Activated B cell treated with CpG ODN at 0.5 μM for 24 hours (primary cell): ENCODE measurements around the gene CCS. TPM values are rescaled to one million over a fixed set of nuclear protein-coding genes. Genes with fewer than 3 reads are reported as not detected.

Source experiments
- ATAC-seq: fragments of 200-7000 bp; cut with Tn5 transposase; one replicate; pipeline ENCODE4 v1.10.0; 2021; ENCODE audit warnings: low read depth, mild to moderate bottlenecking, moderate library complexity
- CTCF ChIA-PET: fragments of 350-600 bp; sonication (Branson Sonifier 250); formaldehyde crosslinking; loops from one replicate; lab custom pipeline; 2021; ENCODE audit warnings: antibody characterized with exemption; lab: Charles Lee
- POLR2A ChIA-PET: fragments of 350-600 bp; sonication (Branson Sonifier 250); formaldehyde crosslinking; loops from one replicate; lab custom pipeline; 2021; ENCODE audit warnings: antibody characterized with exemption; lab: Charles Lee
- DNase-seq: peaks from one replicate; pipeline ENCODE4 v3.0.0; 2022
- H3K27ac Mint-ChIP-seq: one replicate; pipeline ENCODE4 v1.8.0; 2020; ENCODE audit warnings: mixed read lengths
- H3K27me3 Mint-ChIP-seq: one replicate; pipeline ENCODE4 v1.8.0; 2021; ENCODE audit warnings: mixed read lengths
- H3K36me3 Mint-ChIP-seq: one replicate; pipeline ENCODE4 v1.8.0; 2021; ENCODE audit warnings: low read depth, mixed read lengths
- H3K4me1 Mint-ChIP-seq: one replicate; pipeline ENCODE4 v1.8.0; 2021; ENCODE audit warnings: mixed read lengths
- H3K4me3 Mint-ChIP-seq: one replicate; pipeline ENCODE4 v1.8.0; 2020; ENCODE audit warnings: mild to moderate bottlenecking, mixed read lengths
- H3K9me3 Mint-ChIP-seq: one replicate; pipeline ENCODE4 v1.8.0; 2020; ENCODE audit warnings: mixed read lengths
- CTCF ChIP-seq: fragments of 200-600 bp; IDR thresholded peaks from one replicate; pipeline ENCODE4 v1.8.0; 2022; ENCODE audit warnings: antibody characterized with exemption, mild to moderate bottlenecking
- intact Hi-C: fragments of 100-400 bp; cut with micrococcal nuclease; formaldehyde crosslinking; loops from one replicate; pipeline ENCODE4 v1.15.1; 2024
- total RNA-seq: library from RNA; stranded (reverse); gene quantifications from 2 replicates; pipeline ENCODE4 v1.2.3, GENCODE V29; 2022

CCS gene
- total RNA-seq, 1 donor from 2014 or later = 65.3 TPM

- POLR2A ChIA-PET = no interaction called here
- no peak for ATAC-seq
- CTCF ChIA-PET = interaction anchor here (1.2 kb wide), 1 partner anchor 29 kb away, joined by 3 read pairs; no protein-coding TSS in a partner anchor
Measured at GRCh38 chr11:66548774-66549630, 44.0 kb upstream of the CCS start.

DNA sequence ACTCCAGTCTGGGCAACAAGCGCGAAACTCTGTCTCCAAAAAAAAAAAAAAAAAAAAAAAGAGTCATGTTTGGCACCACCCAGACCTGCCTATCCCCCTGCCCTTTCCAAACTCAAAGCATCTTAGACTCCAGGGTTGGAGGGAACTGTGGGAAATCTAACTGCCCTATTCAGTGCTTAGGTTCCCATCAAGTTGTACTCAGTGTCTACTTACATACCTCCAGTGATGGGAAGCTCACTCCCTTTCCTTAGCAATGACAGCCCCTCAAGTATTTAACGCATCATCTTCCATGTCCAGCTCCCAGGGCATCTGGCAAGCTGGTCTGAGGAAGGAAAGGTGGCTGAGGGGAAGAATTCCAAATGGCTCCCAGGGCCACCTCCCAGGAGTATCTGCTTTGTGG, 43.3 kb upstream of the CCS start:
- ATAC-seq (no peak), DNase-seq (no peak)
- CTCF ChIA-PET = interaction anchor here (1.2 kb wide), 1 partner anchor 28 kb away, joined by 3 read pairs; no protein-coding TSS in a partner anchor
- TF ChIP-seq CTCF = no peak
- Mint-ChIP-seq H3K27ac (no peak overlapping the region), H3K36me3 (no peaks in the 10 kb centered on the region), H3K27me3 (no peaks in the 10 kb centered on the region), H3K9me3 (no peaks in the 10 kb centered on the region), H3K4me3 (no peak overlapping the region), H3K4me1 (peaks cover 14% of the 10 kb centered on the region)
- intact Hi-C loops = loop anchor here (5.0 to 10.0 kb wide), 2 partner anchors 68 to 295 kb away; partner anchors contain the start of genes RBM14 and RCE1
- POLR2A ChIA-PET = no interaction called here

More at GRCh38 chr11:66548774-66549630, 44.0 kb upstream of the CCS start:
- TF ChIP-seq CTCF = no peak
- Mint-ChIP-seq H3K36me3 (no peaks in the 10 kb centered on the region), H3K27me3 (no peaks in the 10 kb centered on the region), H3K27ac (no peak overlapping the region), H3K9me3 (no peaks in the 10 kb centered on the region), H3K4me3 (no peak overlapping the region), H3K4me1 (peaks cover 19% of the 10 kb centered on the region)
- no peak for DNase-seq
- intact Hi-C loops = loop anchor here (5.0 to 10.0 kb wide), 2 partner anchors 68 to 296 kb away; partner anchors contain the start of genes RBM14 and RCE1

- POLR2A ChIA-PET = no interaction called here
- Mint-ChIP-seq H3K27ac (no peak overlapping the region), H3K36me3 (no peaks in the 10 kb centered on the region), H3K9me3 (no peaks in the 10 kb centered on the region), H3K4me1 (peaks cover 7% of the 10 kb centered on the region), H3K27me3 (no peaks in the 10 kb centered on the region), H3K4me3 (no peak overlapping the region)
- ATAC-seq (no peak), DNase-seq (no peak)
- intact Hi-C loops = no loop called here
- CTCF ChIA-PET = no interaction called here
- no peak for TF ChIP-seq CTCF
Measured at GRCh38 chr11:66550887-66551286, 42.1 kb upstream of the CCS start.

DNA sequence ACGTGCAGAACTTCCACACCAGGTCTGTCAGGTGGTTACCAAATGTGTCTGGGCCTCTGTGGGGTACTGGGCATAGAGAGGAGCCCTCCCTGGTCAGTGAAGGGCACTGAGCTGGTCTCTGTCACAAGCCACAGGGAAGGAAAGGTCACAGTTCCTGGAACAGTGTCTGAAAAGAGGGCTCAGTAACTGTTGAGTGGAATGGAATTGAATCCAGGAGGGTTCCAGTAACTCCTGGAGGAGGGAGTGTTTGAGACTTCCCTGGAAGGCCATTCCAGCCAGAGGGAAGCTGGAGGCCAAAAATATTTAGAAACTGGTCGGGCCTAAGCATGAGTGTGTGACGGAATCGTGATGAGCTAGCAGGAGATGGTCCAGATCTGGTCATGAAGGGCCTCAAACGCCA, 38.4 kb upstream of the CCS start:
- Mint-ChIP-seq H3K4me1 (peaks cover 7% of the 10 kb centered on the region), H3K27me3 (peaks cover 12% of the 10 kb centered on the region), H3K27ac (no peak overlapping the region), H3K4me3 (no peak overlapping the region), H3K9me3 (no peaks in the 10 kb centered on the region), H3K36me3 (no peaks in the 10 kb centered on the region)
- POLR2A ChIA-PET = interaction anchor here (0.6 kb wide), 1 partner anchor 85 kb away, joined by 4 read pairs; no protein-coding TSS in a partner anchor
- CTCF ChIA-PET = no interaction called here
- ATAC-seq = no peak
- intact Hi-C loops = no loop called here
- TF ChIP-seq CTCF = no peak
- DNase-seq = no peak

DNA sequence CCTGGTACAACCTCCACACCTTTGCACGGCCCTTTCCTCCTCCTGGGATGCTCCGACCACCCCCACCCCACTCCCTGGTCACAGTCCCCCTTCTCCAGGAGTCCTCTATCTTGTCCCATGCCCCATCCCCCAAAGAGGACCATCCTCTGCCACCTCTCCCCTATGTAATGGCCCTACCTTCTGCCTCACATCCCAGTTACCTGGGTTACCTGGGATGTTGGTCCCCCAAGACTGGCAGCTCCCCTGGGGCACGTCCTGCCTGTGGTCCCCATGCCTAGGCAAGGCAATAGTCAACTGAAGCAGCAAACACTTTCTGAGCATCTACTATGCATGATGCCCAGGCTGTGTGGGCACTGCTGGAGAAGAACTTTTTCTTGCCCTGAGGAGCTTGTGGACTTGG, 37.6 kb upstream of the CCS start:
- CTCF ChIA-PET = no interaction called here

More for the DNA sequence above, 37.6 kb upstream of the CCS start:
- intact Hi-C loops = no loop called here
- no peaks in the 10 kb centered on the region for H3K36me3 Mint-ChIP-seq
- no peak for ATAC-seq
- no peak for TF ChIP-seq CTCF
- peaks cover 7% of the 10 kb centered on the region for H3K4me1 Mint-ChIP-seq
- no peak overlapping the region for H3K27ac Mint-ChIP-seq
- H3K27me3 Mint-ChIP-seq = peaks cover 16% of the 10 kb centered on the region
- POLR2A ChIA-PET = interaction anchor here (0.6 kb wide), 2 partner anchors 9 to 15 kb away, joined by 3 to 5 read pairs; partner anchors contain the start of genes ACTN3 and ZDHHC24
- H3K4me3 Mint-ChIP-seq = no peak overlapping the region
- no peaks in the 10 kb centered on the region for H3K9me3 Mint-ChIP-seq
- no peak for DNase-seq
